K562 (cell line): ENCODE measurements around the gene ABCE1. TPM values are rescaled to one million over a fixed set of nuclear protein-coding genes. Genes with fewer than 3 reads are reported as not detected.

Experiments used
- ATAC-seq: fragments of 200-7000 bp; cut with Tn5 transposase; 3 replicates; pipeline ENCODE4 v1.9.1; 2020; ENCODE audit warnings: moderate library complexity
- BruUV-seq: library from RNA; stranded (reverse); fragments of 400-500 nt; replicated peaks from 2 replicates; lab custom pipeline; 2021; lab: Mats Ljungman, UMichigan
- CTCF ChIA-PET: fragments of 300-600 bp; formaldehyde crosslinking; extraction: SDS; loops from one replicate; lab custom pipeline; 2021; ENCODE audit warnings: low intra/inter-chr PET ratio; lab: Yijun Ruan, JAX
- POLR2A ChIA-PET: fragments of 300-600, 350-650 bp; sonication (Branson Sonifier 250); formaldehyde crosslinking; extraction: SDS; loops from one replicate; lab custom pipeline; 2021; ENCODE audit warnings: antibody characterized with exemption, inconsistent platforms; lab: Yijun Ruan, JAX
- DNase-seq, 4 experiments: peaks; one replicate each; pipeline versions ENCODE4 v3.0.0 to v3.0.0-alpha.2; 2011 to 2018; ENCODE audit warnings: low spot score in 3 of 4, mixed read lengths in 3 of 4; ENCODE audit errors: extremely low read depth in 1 of 4
- FAIRE-seq: peaks from 2 replicates; lab custom pipeline; 2011; peaks lifted over from hg19 to GRCh38; lab: Jason Lieb, UNC
- H2AFZ ChIP-seq: 2 replicates; pipeline ENCODE4 v1.6.0; 2011; ENCODE audit warnings: low read depth, low read length, control low read depth, inconsistent platforms
- H3K27ac ChIP-seq: fragments of 200-600 bp; 3 replicates; pipeline ENCODE4 v1.8.0; 2011; ENCODE audit warnings: low read depth, mild to moderate bottlenecking, control low read depth, inconsistent platforms, low read length, moderate library complexity, mixed read lengths; ENCODE audit errors: extremely low read depth
- H3K27me3 ChIP-seq, 2 experiments: fragments of 300-600 bp in 1 of 2; 2 replicates in 1 of 2; 3 replicates in 1 of 2; pipeline versions ENCODE4 v1.6.0 to v1.8.0; 2011; ENCODE audit warnings: inconsistent platforms in 2 of 2, low read length in 2 of 2, mild to moderate bottlenecking in 1 of 2, mixed read lengths in 1 of 2, moderate library complexity in 1 of 2; ENCODE audit not compliant: control insufficient read depth in 2 of 2, insufficient read depth in 2 of 2
- H3K36me3 ChIP-seq: fragments of 300-600 bp; 3 replicates; pipeline ENCODE4 v1.8.0; 2011; ENCODE audit warnings: mild to moderate bottlenecking, low read length, inconsistent platforms; ENCODE audit not compliant: control insufficient read depth, insufficient read depth
- H3K4me1 ChIP-seq, 2 experiments: fragments of 200-600 bp in 1 of 2; replicated peaks in 1 of 2; 2 replicates in 1 of 2; 3 replicates in 1 of 2; pipeline versions ENCODE4 v1.5.1 to v1.8.0; 2011; ENCODE audit warnings: inconsistent platforms in 2 of 2, low read length in 2 of 2, mild to moderate bottlenecking in 1 of 2, mixed read lengths in 1 of 2, moderate library complexity in 1 of 2; ENCODE audit not compliant: control insufficient read depth in 2 of 2, insufficient read depth in 2 of 2
- H3K4me2 ChIP-seq: 2 replicates; pipeline ENCODE4 v1.6.1; 2011; ENCODE audit warnings: low read length, control low read depth, inconsistent platforms, mixed read lengths; ENCODE audit not compliant: insufficient read depth
- H3K4me3 ChIP-seq: fragments of 200-600 bp; sonication (generic), shearing (Covaris generic); 2 replicates; pipeline ENCODE4 v1.5.1; 2016; ENCODE audit warnings: control low read depth, inconsistent platforms
- H3K79me2 ChIP-seq: fragments of 200-600 bp; 3 replicates; pipeline ENCODE4 v1.8.0; 2011; ENCODE audit warnings: low read length, inconsistent platforms; ENCODE audit not compliant: control insufficient read depth, insufficient read depth
- H3K9ac ChIP-seq, 2 experiments: 2 replicates each; pipeline versions ENCODE4 v1.6.0 to v1.6.1; 2011; ENCODE audit warnings: low read depth in 2 of 2, low read length in 2 of 2, control low read depth in 1 of 2, inconsistent platforms in 1 of 2, mild to moderate bottlenecking in 1 of 2, mixed read lengths in 1 of 2; ENCODE audit not compliant: insufficient read depth in 1 of 2
- H3K9me1 ChIP-seq: one replicate; pipeline ENCODE4 v1.6.0; 2011; ENCODE audit warnings: inconsistent platforms, mild to moderate bottlenecking, low read length, moderate library complexity; ENCODE audit not compliant: control insufficient read depth, insufficient read depth
- H3K9me3 ChIP-seq: replicated peaks from 2 replicates; pipeline ENCODE4 v1.5.1; 2011; ENCODE audit warnings: low read depth, low read length, inconsistent platforms; ENCODE audit not compliant: control insufficient read depth, insufficient read depth
- H4K20me1 ChIP-seq: replicated peaks from 2 replicates; pipeline ENCODE4 v1.6.1; 2011; ENCODE audit warnings: low read length, inconsistent platforms, mixed read lengths; ENCODE audit not compliant: control insufficient read depth, insufficient read depth
- C11orf30 ChIP-seq: fragments of 450-650 bp; IDR thresholded peaks from 2 replicates; pipeline ENCODE4 v1.6.1; 2016; ENCODE audit warnings: low read depth, mild to moderate bottlenecking
- CBFA2T2 ChIP-seq: fragments of 450-650 bp; conservative IDR thresholded peaks from 2 replicates; pipeline ENCODE4 v1.6.1; 2017; ENCODE audit warnings: mild to moderate bottlenecking
- CBX5 ChIP-seq: IDR thresholded peaks from 2 replicates; pipeline ENCODE4 v1.6.1; 2014; ENCODE audit warnings: low read depth, borderline replicate concordance
- CC2D1A ChIP-seq: fragments of 450-650 bp; IDR thresholded peaks from 2 replicates; pipeline ENCODE4 v1.6.1; 2017; ENCODE audit warnings: mild to moderate bottlenecking
- IRF2 ChIP-seq: sonication (generic); formaldehyde crosslinking; IDR thresholded peaks from 2 replicates; pipeline ENCODE4 v1.8.1; 2022; ENCODE audit warnings: mild to moderate bottlenecking, missing genetic modification reagents
- MBD1 ChIP-seq: fragments of 250-450 bp; sonication (Bioruptor Pico); IDR thresholded peaks from 2 replicates; pipeline ENCODE4 v1.8.0; 2022; ENCODE audit warnings: inconsistent platforms
- MEF2D ChIP-seq: conservative IDR thresholded peaks from 2 replicates; pipeline ENCODE4 v1.6.1; 2016; ENCODE audit warnings: low read depth, missing genetic modification characterization, missing compliant biosample characterization
- NCOR1 ChIP-seq: fragments of 450-650 bp; IDR thresholded peaks from 2 replicates; pipeline ENCODE4 v1.6.1; 2016; ENCODE audit warnings: mild to moderate bottlenecking, moderate library complexity
- NFIX ChIP-seq: fragments of 250-450 bp; sonication (Bioruptor Pico); IDR thresholded peaks from 2 replicates; pipeline ENCODE4 v1.4.0; 2020; ENCODE audit warnings: low read depth, mild to moderate bottlenecking, moderate library complexity
- NR3C1 ChIP-seq: sonication (generic); formaldehyde crosslinking; IDR thresholded peaks from 2 replicates; pipeline ENCODE4 v1.8.1; 2022; ENCODE audit warnings: missing genetic modification reagents
- NR4A1 ChIP-seq, 2 experiments: fragments of 250-450 bp in 1 of 2; fragments of 450-650 bp in 1 of 2; sonication (Bioruptor Pico) in 1 of 2; IDR thresholded peaks; 2 replicates each; pipeline versions ENCODE4 v1.4.0 to v1.6.1; 2016 to 2020; ENCODE audit warnings: mild to moderate bottlenecking in 2 of 2, missing compliant biosample characterization in 1 of 2, missing genetic modification characterization in 1 of 2, moderate library complexity in 1 of 2
- OTX1 ChIP-seq: fragments of 450-650 bp; formaldehyde crosslinking; IDR thresholded peaks from 2 replicates; pipeline ENCODE4 v1.4.0; 2022; ENCODE audit warnings: mild to moderate bottlenecking
- SMC3 ChIP-seq: conservative IDR thresholded peaks from 2 replicates; pipeline ENCODE4 v1.6.1; 2011; ENCODE audit warnings: low read depth, low read length, improper control_type of control experiment; ENCODE audit not compliant: insufficient read depth
- SRSF1 ChIP-seq: fragments of 200-400 bp; formaldehyde crosslinking; IDR thresholded peaks from 2 replicates; pipeline ENCODE4 v1.6.1; 2017; ENCODE audit warnings: mild to moderate bottlenecking, low read depth, low read length, moderate library complexity
- ZNF124 ChIP-seq: sonication (generic); formaldehyde crosslinking; IDR thresholded peaks from 2 replicates; pipeline ENCODE4 v1.8.1; 2022; ENCODE audit warnings: missing genetic modification reagents
- WGBS: fragments of 100-300 bp; shearing (Covaris generic); methylation state at CpG from one replicate; pipeline ENCODE4 v1.1.6; 2016; ENCODE audit warnings: low coverage, mixed read lengths; ENCODE audit not compliant: insufficient coverage; ENCODE audit errors: missing lambda C conversion rate; 5-methylcytosine and 5-hydroxymethylcytosine counted together
- in situ Hi-C: fragments of 300-500 bp; cut with MboI; formaldehyde crosslinking; loops from 4 replicates; pipeline ENCODE4 v1.15.0; 2018; ENCODE audit warnings: inconsistent platforms, mixed read lengths
- intact Hi-C: fragments of 100-400 bp; cut with micrococcal nuclease; formaldehyde crosslinking; loops from 2 replicates; pipeline ENCODE4 v1.14.2; 2022
- polyA plus RNA-seq, 8 experiments: library from polyadenylated mRNA; depleted of rRNA in 4 of 8; stranded (reverse) in 5 of 8; unstranded in 3 of 8; fragments of >200 nt; fragmentation: Nextera tagmentation in 2 of 8; fragmentation: Illumina TruSeq in 1 of 8; extraction: Ambion mirVana in 2 of 8; extraction: Trizol in 1 of 8; gene quantifications; 2 replicates each; pipeline versions ENCODE4 v1.2.1 to v1.2.3, GENCODE V29; 2011 to 2014; ENCODE audit warnings: inconsistent platforms in 1 of 8, missing spikeins in 1 of 8
- total RNA-seq, 7 experiments: library from RNA; depleted of rRNA in 6 of 7; stranded (reverse); fragments of >200 nt in 6 of 7; fragmentation: Illumina TruSeq in 2 of 7; extraction: Trizol in 2 of 7; gene quantifications; 2 replicates each; pipeline versions ENCODE4 v1.2.1 to v1.2.3, GENCODE V29; 2011 to 2021; ENCODE audit warnings: low replicate concordance in 1 of 7
- TF ChIP-seq, protein P1 (sequence below): IDR thresholded peaks from 3 replicates; pipeline ENCODE4 v1.6.1; 2011; ENCODE audit warnings: borderline replicate concordance, mild to moderate bottlenecking, moderate library complexity; ENCODE audit not compliant: insufficient read length; ENCODE audit errors: extremely low read depth
- TF ChIP-seq, protein P2 (sequence below): sonication (generic); formaldehyde crosslinking; IDR thresholded peaks from 2 replicates; pipeline ENCODE4 v1.4.0; 2020; ENCODE audit warnings: mild to moderate bottlenecking, missing genetic modification reagents

ABCE1 gene
- total and polyA plus RNA-seq, 9 of the 15 experiments (the other 6 are each of a cell fraction or from before 2014, with no cell fraction given), result 134 to 256 (median 169) TPM

GRCh38 chr4:145098675-145099037, 545 bp downstream of the ABCE1 start:
- peak overlapping the region; percentile 100 for H2AFZ ChIP-seq
- TF ChIP-seq NFIX (CRISPR knock-in tag) (no peak), NR3C1 (CRISPR knock-in tag) (no peak), CC2D1A (no peak), ZNF124 (no peak), NR4A1 (CRISPR knock-in tag; IDR thresholded peaks at IDR 0.05) (no peak), NR4A1 (tag; IDR thresholded peaks at IDR 0.05) (no peak), MEF2D (tag) (no peak), IRF2 (CRISPR knock-in tag) (no peak), SRSF1 (no peak), SMC3 (no peak), CBFA2T2 (no peak), MBD1 (CRISPR knock-in tag) (no peak), C11orf30 (peak; percentile 53), CBX5 (no peak), OTX1 (CRISPR knock-in tag) (no peak), NCOR1 (no peak)
- TF ChIP-seq, protein P1, sequence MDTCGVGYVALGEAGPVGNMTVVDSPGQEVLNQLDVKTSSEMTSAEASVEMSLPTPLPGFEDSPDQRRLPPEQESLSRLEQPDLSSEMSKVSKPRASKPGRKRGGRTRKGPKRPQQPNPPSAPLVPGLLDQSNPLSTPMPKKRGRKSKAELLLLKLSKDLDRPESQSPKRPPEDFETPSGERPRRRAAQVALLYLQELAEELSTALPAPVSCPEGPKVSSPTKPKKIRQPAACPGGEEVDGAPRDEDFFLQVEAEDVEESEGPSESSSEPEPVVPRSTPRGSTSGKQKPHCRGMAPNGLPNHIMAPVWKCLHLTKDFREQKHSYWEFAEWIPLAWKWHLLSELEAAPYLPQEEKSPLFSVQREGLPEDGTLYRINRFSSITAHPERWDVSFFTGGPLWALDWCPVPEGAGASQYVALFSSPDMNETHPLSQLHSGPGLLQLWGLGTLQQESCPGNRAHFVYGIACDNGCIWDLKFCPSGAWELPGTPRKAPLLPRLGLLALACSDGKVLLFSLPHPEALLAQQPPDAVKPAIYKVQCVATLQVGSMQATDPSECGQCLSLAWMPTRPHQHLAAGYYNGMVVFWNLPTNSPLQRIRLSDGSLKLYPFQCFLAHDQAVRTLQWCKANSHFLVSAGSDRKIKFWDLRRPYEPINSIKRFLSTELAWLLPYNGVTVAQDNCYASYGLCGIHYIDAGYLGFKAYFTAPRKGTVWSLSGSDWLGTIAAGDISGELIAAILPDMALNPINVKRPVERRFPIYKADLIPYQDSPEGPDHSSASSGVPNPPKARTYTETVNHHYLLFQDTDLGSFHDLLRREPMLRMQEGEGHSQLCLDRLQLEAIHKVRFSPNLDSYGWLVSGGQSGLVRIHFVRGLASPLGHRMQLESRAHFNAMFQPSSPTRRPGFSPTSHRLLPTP, result no peak
- TF ChIP-seq, protein P2, sequence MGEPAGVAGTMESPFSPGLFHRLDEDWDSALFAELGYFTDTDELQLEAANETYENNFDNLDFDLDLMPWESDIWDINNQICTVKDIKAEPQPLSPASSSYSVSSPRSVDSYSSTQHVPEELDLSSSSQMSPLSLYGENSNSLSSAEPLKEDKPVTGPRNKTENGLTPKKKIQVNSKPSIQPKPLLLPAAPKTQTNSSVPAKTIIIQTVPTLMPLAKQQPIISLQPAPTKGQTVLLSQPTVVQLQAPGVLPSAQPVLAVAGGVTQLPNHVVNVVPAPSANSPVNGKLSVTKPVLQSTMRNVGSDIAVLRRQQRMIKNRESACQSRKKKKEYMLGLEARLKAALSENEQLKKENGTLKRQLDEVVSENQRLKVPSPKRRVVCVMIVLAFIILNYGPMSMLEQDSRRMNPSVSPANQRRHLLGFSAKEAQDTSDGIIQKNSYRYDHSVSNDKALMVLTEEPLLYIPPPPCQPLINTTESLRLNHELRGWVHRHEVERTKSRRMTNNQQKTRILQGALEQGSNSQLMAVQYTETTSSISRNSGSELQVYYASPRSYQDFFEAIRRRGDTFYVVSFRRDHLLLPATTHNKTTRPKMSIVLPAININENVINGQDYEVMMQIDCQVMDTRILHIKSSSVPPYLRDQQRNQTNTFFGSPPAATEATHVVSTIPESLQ (CRISPR knock-in tag), result no peak

More at GRCh38 chr4:145098675-145099037, 545 bp downstream of the ABCE1 start:
- Histone ChIP-seq H3K4me3 (peak overlapping the region; percentile 90), H3K4me2 (peak overlapping the region; percentile 99), H3K9me1 (no peaks in the 10 kb centered on the region), H3K9ac (peak overlapping the region; percentile 97 to 99), H3K36me3 (peaks cover 64% of the 10 kb centered on the region), H4K20me1 (peaks cover 14% of the 10 kb centered on the region; the same call in 1 of the 2 replicates), H3K4me1 (peaks cover 15 to 19% of the 10 kb centered on the region in 2 experiments; a peak in 3 of 5 replicates), H3K9me3 (no peaks in the 10 kb centered on the region), H3K79me2 (peaks cover 100% of the 10 kb centered on the region), H3K27me3 (no peaks in the 10 kb centered on the region), H3K27ac (peak overlapping the region; percentile 99)
- peak; percentile 66 for ATAC-seq
- intact Hi-C loops (loop anchor here (2.0 kb wide), 1 partner anchor 80 kb away; no protein-coding TSS in a partner anchor), in situ Hi-C loops (no loop called here)
- CTCF ChIA-PET, result no interaction called here
- POLR2A ChIA-PET, result interaction anchor here (1.0 to 2.2 kb wide), 4 partner anchors 11 to 48 kb away, joined by 3 to 10 read pairs (median 3); no protein-coding TSS in a partner anchor
- FAIRE-seq, result peak; percentile 70
- WGBS, result 1% methylated on average over 9 of the region's 9 CpGs
- TSS peak; percentile 58 for BruUV-seq
- peak in 2 of 4 experiments; percentile 56 to 69 for DNase-seq
